ENCODE data around the gene XXYLT1. TPM values are rescaled to one million over a fixed set of nuclear protein-coding genes. Genes with fewer than 3 reads are reported as not detected.
A peak's percentile ranks its signal among the peaks of the same experiment; 100 is the strongest.

XXYLT1 gene
- total and polyA plus RNA-seq, 9 of the 15 experiments (the other 6 are each of a cell fraction or from before 2014, with no cell fraction given): 1.9 to 18.9 (median 15.0) TPM

DNA sequence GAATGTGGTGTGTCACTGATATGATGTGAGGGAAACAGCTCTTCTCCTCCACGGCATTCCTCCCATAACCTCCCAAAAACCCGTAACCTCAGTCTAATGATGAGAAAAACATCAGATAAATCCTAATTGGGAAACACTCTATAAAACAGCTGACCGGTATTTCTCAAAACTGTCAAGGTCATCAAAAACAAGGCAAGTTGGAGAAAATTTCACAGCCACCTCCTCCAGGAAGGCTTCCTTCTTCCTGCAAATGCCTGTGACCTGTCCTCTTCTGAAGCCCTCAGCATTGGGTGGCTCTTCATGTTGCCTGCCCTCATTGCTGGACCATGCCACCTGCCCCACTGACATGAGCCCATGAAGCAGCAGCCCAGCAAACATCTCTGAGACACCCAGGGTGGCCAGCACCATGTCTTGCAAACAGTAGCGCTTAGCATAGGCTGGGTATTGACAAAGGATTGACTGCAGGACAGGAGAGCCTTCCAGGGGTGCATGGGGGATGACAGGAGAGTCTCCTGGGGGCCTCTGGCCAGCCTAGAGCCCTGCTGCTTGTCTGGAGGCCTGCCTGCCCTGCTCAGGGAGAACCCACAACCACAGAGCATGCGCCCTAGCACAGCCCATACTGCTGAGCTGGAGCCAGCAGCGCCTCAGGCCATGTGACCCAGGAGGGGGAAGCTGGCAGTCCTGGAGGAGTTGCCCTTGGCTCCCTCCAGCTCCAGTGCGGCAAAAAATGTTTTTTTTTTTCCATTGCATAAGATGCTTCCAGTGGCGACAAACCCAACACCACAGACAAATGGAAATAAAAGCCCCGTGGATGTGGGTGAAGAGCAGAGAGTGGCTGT, 49.7 kb downstream of the XXYLT1 start (continued):
- TF ChIP-seq ZKSCAN8 (CRISPR knock-in tag; IDR thresholded peaks at IDR 0.05): no peak
- no peak for TF ChIP-seq PHF20 (IDR thresholded peaks at IDR 0.05; ENCODE audit: partially characterized antibody)
- TF ChIP-seq ZNF766 (CRISPR knock-in tag; conservative IDR thresholded peaks at IDR 0.05): no peak
- no peak for TF ChIP-seq SP1 (CRISPR knock-in tag; IDR thresholded peaks at IDR 0.05)
- no peak for TF ChIP-seq ZBED1 (IDR thresholded peaks at IDR 0.05)
- no peak for TF ChIP-seq NCOA4 (IDR thresholded peaks at IDR 0.05; ENCODE audit: partially characterized antibody)
- TF ChIP-seq, protein P1, sequence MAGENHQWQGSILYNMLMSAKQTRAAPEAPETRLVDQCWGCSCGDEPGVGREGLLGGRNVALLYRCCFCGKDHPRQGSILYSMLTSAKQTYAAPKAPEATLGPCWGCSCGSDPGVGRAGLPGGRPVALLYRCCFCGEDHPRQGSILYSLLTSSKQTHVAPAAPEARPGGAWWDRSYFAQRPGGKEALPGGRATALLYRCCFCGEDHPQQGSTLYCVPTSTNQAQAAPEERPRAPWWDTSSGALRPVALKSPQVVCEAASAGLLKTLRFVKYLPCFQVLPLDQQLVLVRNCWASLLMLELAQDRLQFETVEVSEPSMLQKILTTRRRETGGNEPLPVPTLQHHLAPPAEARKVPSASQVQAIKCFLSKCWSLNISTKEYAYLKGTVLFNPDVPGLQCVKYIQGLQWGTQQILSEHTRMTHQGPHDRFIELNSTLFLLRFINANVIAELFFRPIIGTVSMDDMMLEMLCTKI (IDR thresholded peaks at IDR 0.05; ENCODE audit: partially characterized antibody): no peak
- TF ChIP-seq MAFK (IDR thresholded peaks at IDR 0.05; ENCODE audit: low read length): peak; percentile 55; the same call in 1 of the 2 replicates
- TF ChIP-seq DNMT1 (IDR thresholded peaks at IDR 0.05): no peak
- TF ChIP-seq SAP30 (IDR thresholded peaks at IDR 0.05; ENCODE audit: borderline replicate concordance, insufficient read depth, low read depth, low read length, poor library complexity, severe bottlenecking): no peak
- no peak for TF ChIP-seq CCNT2 (IDR thresholded peaks at IDR 0.05; ENCODE audit: borderline replicate concordance, extremely low read depth, insufficient read length, low read depth, low read length)
- TF ChIP-seq ZFX (CRISPR knock-in tag; IDR thresholded peaks at IDR 0.05): no peak
- TF ChIP-seq ZFP36 (IDR thresholded peaks at IDR 0.05; ENCODE audit: low read depth, low read length, partially characterized antibody): peak; percentile 76
- TF ChIP-seq MAFF (IDR thresholded peaks at IDR 0.05; ENCODE audit: low read length): peak; percentile 52
- no peak for TF ChIP-seq BACH1 (tag; IDR thresholded peaks at IDR 0.05)
- TF ChIP-seq ZNF280B (CRISPR knock-in tag; IDR thresholded peaks at IDR 0.05): no peak
- no peak for TF ChIP-seq ZC3H4 (CRISPR knock-in tag; IDR thresholded peaks at IDR 0.05; ENCODE audit: borderline replicate concordance)
- TF ChIP-seq HCFC1 (IDR thresholded peaks at IDR 0.05; ENCODE audit: low read depth, low read length): no peak
- TF ChIP-seq TFAM (CRISPR knock-in tag; conservative IDR thresholded peaks at IDR 0.05): no peak
- TF ChIP-seq ZNF316 (IDR thresholded peaks at IDR 0.05): peak; percentile 84
- TF ChIP-seq NCOR1 (IDR thresholded peaks at IDR 0.05): no peak
- TF ChIP-seq TCF3 (CRISPR knock-in tag; IDR thresholded peaks at IDR 0.05): no peak
- no peak for TF ChIP-seq ZNF253 (CRISPR knock-in tag; conservative IDR thresholded peaks at IDR 0.05)
- peak; percentile 49; the same call in 1 of the 2 replicates for TF ChIP-seq C11orf30 (IDR thresholded peaks at IDR 0.05; ENCODE audit: low read depth)

All from K562 (cell line).